Jurkat, Clone E6-1 (cell line): ENCODE data around the gene MRTFA.
"Not testable (repeated sequence)": the region's sequence is repeated elsewhere in the genome, so short reads cannot be mapped to it uniquely, and the experiment has no call there.

Experiments
- DNase-seq: peaks from one replicate; pipeline ENCODE4 v3.0.0-alpha.2; 2011; ENCODE audit warnings: low read depth, low spot score
- H3K4me3 ChIP-seq: 2 replicates; pipeline ENCODE4 v1.5.1; 2011; ENCODE audit warnings: mild to moderate bottlenecking, low read length, control low read depth, moderate library complexity

Gene MRTFA

DNA sequence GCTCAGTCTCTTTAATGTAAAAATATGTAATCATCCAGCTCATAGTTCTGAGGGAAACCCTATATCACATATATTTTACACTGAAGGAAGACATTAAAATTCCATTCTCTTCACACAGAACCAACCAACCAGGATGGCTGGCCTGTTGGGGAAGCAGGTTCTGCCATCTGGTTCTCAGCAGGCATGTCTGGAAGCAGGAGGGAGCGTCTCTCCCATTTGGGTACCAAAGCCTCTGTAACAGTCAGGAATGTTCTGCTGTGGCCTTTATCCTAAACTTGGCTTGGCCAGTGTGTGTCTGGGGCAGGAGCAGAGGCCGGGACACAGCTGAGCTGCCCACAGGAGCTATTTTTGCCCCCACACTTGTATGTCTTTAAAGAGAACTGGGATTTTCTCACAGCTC is 236.9 kb downstream of the MRTFA start:
- no peak overlapping the region for H3K4me3 ChIP-seq

GRCh38 chr22:40397396-40397795 is 239.1 kb downstream of the MRTFA start:
- DNase-seq, result no peak
- no peak overlapping the region for H3K4me3 ChIP-seq

More for the DNA sequence above, 236.9 kb downstream of the MRTFA start:
- DNase-seq, result no peak

GRCh38 chr22:40396882-40397281 is 239.6 kb downstream of the MRTFA start:
- no peak for DNase-seq
- H3K4me3 ChIP-seq, result no peak overlapping the region

DNA sequence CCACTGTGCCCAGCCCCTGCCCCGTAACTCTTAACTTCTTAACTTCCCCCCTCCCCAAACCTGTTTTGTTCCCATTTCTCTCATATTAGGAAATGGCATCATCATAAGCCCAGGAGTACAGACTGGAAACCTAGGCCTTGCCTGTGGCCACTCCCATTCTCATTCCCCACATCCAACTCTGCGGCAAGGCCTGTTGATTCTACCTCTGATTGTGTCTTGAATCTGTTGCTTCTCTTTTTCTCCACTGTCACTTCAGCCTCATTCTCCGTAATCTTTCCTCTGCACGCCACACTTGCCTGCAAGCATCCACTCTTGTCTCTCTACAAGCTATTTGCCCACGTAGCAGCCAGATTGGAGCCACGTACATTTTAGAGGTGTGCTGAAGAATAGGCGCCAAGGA is 240.9 kb downstream of the MRTFA start:
- no peak overlapping the region for H3K4me3 ChIP-seq
- no peak for DNase-seq

DNA sequence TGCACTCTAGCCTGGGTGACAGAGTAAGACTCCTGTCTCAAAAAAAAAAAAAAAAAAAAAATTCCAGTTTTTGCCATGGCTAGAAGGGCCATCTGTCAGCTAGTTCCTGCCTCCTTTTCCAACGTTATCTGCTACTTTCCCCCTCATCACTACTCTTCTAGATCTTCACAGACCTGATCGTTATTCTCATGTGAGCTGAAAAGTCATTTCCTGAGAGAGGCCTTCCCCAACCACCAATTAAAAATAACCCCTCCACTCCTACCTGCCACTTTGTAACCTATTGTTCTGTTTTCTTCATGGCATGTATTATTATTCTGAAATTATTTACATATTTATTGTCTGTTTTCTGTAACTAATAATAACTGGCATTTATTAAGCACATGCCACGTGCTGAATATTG is 241.9 kb downstream of the MRTFA start:
- no peak for DNase-seq
- no peak overlapping the region for H3K4me3 ChIP-seq

DNA sequence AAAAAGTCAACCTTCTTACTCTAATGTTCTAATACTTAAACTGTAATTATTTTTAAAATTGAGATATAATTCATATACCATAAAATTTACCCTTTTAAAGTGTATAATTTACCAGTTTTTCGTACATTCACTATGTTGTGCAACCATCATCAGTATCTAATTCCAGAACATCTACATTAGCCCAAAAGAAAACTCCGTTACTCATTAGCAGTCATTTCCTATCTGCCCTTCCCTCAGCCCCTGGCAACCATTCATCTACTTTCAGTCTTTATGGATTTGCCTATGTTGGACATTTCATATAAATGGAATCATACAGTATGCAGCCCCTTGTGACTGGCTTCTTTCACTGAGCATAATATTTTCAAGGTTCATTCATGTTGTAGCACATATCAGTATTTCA is 243.9 kb downstream of the MRTFA start:
- no peak overlapping the region for H3K4me3 ChIP-seq
- DNase-seq, result no peak

DNA sequence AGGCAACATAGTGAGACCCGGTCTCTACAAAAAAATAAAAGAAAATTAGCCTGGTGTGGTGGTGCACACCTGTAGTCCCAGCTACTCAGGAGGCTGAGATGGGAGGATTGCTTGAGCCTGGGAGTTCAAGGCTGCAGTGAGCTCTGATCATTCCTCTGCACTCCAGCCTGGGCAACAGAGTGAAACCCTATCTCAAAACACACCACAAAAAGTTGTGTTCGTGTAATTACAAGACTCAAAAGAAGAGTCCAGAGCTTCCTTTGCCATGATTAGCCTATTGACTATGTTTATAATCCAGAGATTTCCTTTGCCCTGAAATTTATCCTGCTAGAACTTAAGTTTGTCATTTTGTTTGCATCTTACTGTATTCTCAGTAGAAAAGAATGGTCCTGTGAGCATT is 245.1 kb downstream of the MRTFA start:
- DNase-seq, result no peak
- no peak overlapping the region for H3K4me3 ChIP-seq

GRCh38 chr22:40388231-40388630 is 248.3 kb downstream of the MRTFA start:
- no peak for DNase-seq
- H3K4me3 ChIP-seq, result no peak overlapping the region

DNA sequence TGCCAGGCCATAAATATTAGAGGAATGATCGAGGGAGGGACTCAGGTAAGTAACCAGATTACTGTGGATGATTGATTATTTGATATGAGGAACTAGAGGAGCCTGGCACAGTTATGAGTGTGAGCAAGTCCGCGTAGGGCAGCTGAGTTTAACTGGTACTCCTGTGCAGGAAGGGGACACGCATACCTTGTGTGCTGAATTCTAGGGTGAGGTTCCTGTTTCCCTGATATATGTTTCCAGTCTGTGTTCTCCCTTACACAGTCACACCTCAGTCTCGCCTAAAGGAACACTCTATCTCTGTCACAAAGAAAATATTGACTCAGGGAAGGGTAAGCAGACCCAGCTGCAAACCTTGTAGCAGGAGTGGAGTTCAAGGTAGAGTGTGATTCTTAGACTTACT is 248.8 kb downstream of the MRTFA start:
- no peak for DNase-seq
- no peak overlapping the region for H3K4me3 ChIP-seq

DNA sequence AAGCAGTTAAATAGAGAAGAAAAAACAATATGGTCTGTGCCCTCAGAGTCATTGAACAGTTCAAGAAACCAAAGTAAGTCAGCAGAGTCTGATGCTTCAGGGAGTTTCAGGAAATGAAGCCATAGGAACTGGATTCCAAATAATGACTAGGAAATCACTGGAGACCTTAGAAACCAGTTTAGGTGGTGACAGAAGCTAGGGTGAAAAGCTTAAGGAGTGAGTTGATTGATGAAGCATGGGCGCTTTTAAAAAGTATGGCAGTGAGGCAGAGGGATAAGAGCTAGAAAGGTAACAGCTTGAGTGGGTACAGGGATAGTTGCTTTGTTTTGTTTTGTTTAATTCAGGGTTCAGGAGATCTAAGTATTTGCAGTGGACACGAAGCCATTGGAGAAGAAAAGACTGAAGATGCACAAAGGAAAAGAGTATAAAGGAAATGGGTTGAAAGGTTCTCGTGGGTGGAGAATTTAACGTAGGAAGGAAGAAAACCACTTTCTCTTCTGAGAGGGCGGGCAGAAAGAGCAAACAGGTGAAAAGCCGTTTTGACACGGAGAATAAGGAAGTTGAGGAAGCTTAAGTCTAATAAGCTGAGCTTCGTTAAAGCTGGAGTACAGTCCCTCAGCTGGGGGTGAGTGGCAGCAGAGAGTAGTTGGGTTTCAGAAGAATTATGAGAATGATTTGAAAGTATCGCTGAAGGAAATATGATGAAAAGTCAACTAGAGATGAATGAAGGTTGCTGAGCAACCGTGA is 251.3 kb downstream of the MRTFA start:
- peak overlapping the region; percentile 44 for H3K4me3 ChIP-seq
- DNase-seq, result peak; percentile 66

DNA sequence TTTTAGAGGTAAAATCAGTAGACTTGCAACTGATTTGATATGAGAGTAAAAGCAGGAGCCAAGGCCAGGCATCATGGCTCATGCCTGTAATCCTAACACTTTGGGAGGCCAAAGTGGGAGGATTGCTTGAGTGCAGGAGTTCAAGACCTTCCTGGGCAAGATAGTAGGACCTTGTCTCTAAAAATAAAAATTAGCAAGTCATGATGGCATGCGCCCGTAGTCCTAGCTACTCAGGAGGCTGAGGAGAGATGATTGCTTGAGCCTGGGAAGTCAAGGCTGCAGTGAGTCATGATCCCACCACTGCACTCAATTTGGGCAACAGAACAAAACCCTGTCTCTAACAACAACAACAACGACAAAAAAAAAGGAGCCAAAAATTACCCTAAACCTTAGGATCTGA is 252.6 kb downstream of the MRTFA start:
- no peak for DNase-seq
- H3K4me3 ChIP-seq, result no peak overlapping the region

GRCh38 chr22:40381461-40381860 is 255.1 kb downstream of the MRTFA start:
- no peak for DNase-seq
- no peak overlapping the region for H3K4me3 ChIP-seq

DNA sequence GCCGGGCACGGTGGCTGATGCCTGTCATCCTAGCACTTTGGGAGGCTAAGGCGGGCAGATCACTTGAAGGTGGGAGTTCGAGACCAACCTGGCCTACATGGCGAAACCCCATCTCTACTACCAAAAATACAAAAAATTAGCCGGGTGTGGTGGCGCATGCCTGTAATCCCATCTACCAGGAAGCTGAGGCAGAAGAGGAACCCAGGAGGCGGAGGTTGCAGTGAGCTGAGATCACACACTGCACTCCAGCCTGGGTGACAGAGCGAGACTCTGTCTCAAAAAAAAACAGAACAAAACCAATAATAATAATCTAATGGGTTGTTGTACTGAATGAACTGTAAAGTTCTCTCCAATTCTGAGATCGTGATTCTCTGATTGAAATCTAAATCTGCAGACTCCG is 258.1 kb downstream of the MRTFA start:
- not testable (repeated sequence) for DNase-seq, H3K4me3 ChIP-seq

DNA sequence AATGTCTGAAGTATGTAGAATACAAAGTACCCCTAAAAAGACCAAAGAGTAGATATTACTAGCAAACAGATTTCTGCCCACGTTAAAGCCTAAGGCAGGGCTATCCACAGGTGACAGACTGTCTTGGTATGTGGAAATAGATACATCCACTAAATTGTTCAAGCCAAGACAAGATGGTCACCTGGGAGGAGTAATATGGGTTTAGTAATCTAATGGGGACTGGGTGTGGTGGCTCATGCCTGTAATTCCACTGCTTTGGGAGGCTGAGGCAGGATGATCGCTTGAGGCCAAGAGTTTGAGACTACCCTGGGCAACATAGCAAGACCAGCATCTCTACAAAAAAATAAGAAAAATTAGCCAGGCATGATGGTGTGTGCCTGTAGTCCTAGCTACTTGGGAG is 258.6 kb downstream of the MRTFA start:
- H3K4me3 ChIP-seq, result no peak overlapping the region
- DNase-seq, result no peak

DNA sequence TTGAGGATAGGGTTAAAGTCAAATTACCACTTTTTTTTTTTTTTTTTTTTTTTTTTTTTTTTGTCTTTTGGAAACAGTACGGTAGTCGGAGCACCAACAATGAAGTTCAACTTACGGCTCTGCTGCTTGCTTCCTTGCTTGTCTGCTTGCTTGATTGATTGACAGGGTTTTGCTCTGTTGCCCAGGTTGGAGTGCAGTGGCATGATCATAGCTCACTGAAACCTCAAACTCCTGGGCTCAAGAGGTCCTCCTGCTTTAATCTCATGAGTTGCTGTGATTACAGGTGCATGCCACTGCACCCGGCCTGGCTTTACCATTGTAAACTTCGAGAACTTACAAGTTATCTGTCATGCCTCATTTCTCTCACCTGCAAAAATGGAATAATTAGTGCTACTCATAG is 260.4 kb downstream of the MRTFA start:
- no peak overlapping the region for H3K4me3 ChIP-seq
- DNase-seq, result no peak

- DNase-seq, result no peak
- no peak overlapping the region for H3K4me3 ChIP-seq
Measured at GRCh38 chr22:40374567-40374966, 262.0 kb downstream of the MRTFA start.

DNA sequence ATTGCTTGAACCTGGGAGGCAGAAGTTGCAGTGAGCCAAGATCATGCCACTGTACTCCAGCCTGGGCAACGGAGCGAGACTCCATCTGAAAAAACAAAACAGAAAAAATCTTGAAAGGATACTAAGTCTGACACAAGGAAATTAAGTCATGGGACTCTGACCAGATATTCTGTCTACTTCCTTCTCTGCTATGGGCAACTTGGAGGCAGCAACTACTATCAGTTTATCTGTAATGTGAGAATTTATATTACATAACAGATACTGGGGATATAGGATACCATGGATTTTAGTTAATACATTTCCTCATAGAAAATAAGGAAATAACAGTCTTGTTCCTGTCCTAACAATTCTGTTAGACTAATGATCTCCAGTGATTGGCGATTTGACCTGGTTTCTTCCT is 267.7 kb downstream of the MRTFA start:
- no peak for DNase-seq
- H3K4me3 ChIP-seq, result no peak overlapping the region

GRCh38 chr22:40368016-40368415 is 268.5 kb downstream of the MRTFA start:
- no peak overlapping the region for H3K4me3 ChIP-seq
- DNase-seq, result no peak

DNA sequence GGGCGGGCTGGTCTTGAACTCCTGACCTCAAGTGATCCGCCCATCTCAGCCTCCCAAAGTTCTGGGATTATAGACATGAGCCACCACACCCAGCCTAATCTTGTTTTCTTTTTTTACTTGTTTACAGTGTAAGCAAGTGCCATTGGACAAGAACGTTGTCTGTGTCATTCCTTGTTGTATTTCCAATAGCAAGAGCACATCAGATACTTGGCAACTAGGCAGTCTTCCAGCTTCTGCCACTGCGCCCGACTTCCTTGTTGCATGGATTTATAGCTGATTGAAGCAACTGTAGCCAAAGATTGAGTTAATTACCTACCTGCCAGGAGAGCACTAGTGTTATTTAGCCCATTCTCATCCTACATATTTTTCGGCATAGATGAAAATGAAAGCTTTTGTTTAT is 269.2 kb downstream of the MRTFA start:
- H3K4me3 ChIP-seq, result no peak overlapping the region
- DNase-seq, result no peak

DNA sequence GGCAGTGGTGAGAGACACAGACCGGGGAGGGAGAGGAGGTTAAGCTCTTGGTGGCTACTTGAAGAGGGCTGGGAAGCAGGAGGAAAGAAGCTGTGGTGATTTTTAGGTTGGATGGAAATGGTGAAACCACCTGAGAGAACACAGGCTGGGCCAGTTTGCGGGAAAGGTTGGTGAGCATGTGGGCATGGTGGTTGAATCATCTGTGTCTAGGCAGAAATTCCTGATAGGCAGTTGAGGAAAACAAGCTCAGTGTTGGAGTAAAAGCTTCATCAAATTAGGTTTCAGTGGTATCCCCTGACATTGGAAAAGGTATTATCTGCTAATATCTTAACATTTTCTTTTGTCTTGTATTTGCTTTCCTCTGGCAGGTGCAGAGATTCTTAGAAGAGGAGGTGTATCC is 270.5 kb downstream of the MRTFA start:
- DNase-seq, result no peak

DNA sequence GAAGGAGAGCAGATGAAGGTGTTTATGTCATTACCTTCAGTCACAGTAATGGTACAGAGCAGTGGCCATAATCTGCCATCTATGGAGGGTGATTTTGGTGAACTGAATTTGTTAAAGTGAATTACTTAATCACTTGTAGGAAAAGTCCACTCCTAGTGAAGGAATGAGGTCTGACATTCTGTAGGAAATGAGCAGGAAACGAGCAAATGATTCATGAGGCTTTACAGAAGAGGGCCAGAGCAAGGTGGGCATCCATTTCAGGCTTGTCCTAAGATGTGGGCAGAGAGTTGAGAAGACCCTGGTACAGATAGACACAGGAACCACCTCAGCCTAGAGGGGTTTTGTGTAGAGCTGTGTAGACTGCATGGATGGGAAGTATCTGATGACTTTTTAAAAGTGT is 272.1 kb downstream of the MRTFA start:
- DNase-seq, result no peak
- H3K4me3 ChIP-seq, result no peak overlapping the region

More for the DNA sequence above, 270.5 kb downstream of the MRTFA start:
- no peak overlapping the region for H3K4me3 ChIP-seq
